Calu3 (cell line): ENCODE measurements around the gene MATN3. TPM values are rescaled to one million over a fixed set of nuclear protein-coding genes. Genes with fewer than 3 reads are reported as not detected.

ENCODE experiments used
- BruUV-seq: library from RNA; stranded (reverse); fragments of 400-500 nt; replicated peaks from 2 replicates; lab custom pipeline; 2021; lab: Mats Ljungman, UMichigan
- CTCF ChIA-PET: fragments of 300-600 bp; sonication (Branson Sonifier 250); formaldehyde crosslinking; loops from one replicate; lab custom pipeline; 2022; ENCODE audit warnings: antibody characterized with exemption; lab: Charles Lee
- DNase-seq: peaks from one replicate; pipeline ENCODE4 v3.0.0; 2022
- H3K27ac Mint-ChIP-seq: one replicate; pipeline ENCODE4 v1.8.0; 2022; ENCODE audit warnings: mixed read lengths; ENCODE audit not compliant: unreplicated experiment
- H3K27me3 Mint-ChIP-seq: one replicate; pipeline ENCODE4 v1.8.0; 2022; ENCODE audit warnings: mixed read lengths; ENCODE audit not compliant: unreplicated experiment
- H3K36me3 Mint-ChIP-seq: one replicate; pipeline ENCODE4 v1.8.0; 2022; ENCODE audit warnings: mild to moderate bottlenecking, moderate library complexity, mixed read lengths; ENCODE audit not compliant: insufficient read depth, unreplicated experiment
- H3K4me1 Mint-ChIP-seq: one replicate; pipeline ENCODE4 v1.8.0; 2022; ENCODE audit warnings: mild to moderate bottlenecking, low read depth, mixed read lengths; ENCODE audit not compliant: unreplicated experiment
- H3K4me3 Mint-ChIP-seq: one replicate; pipeline ENCODE4 v1.8.0; 2022; ENCODE audit warnings: mild to moderate bottlenecking, low read depth, moderate library complexity, mixed read lengths; ENCODE audit not compliant: unreplicated experiment
- H3K9me3 Mint-ChIP-seq: one replicate; pipeline ENCODE4 v1.8.0; 2022; ENCODE audit warnings: low read depth, mixed read lengths; ENCODE audit not compliant: unreplicated experiment
- intact Hi-C: fragments of 100-400 bp; cut with micrococcal nuclease; formaldehyde crosslinking; loops from one replicate; pipeline ENCODE4 v1.10.0; 2022; ENCODE audit not compliant: unreplicated experiment
- total RNA-seq: library from RNA; stranded (reverse); gene quantifications from 2 replicates; pipeline ENCODE4 v1.2.3, GENCODE V29; 2022
- TF ChIP-seq, protein P1 (sequence below): fragments of 200-600 bp; IDR thresholded peaks from one replicate; pipeline ENCODE4 v1.8.0; 2022; ENCODE audit warnings: antibody characterized with exemption; ENCODE audit not compliant: unreplicated experiment

The MATN3 gene
- total RNA-seq, 1 experiment from 2014 or later, result 3.4 TPM

DNA sequence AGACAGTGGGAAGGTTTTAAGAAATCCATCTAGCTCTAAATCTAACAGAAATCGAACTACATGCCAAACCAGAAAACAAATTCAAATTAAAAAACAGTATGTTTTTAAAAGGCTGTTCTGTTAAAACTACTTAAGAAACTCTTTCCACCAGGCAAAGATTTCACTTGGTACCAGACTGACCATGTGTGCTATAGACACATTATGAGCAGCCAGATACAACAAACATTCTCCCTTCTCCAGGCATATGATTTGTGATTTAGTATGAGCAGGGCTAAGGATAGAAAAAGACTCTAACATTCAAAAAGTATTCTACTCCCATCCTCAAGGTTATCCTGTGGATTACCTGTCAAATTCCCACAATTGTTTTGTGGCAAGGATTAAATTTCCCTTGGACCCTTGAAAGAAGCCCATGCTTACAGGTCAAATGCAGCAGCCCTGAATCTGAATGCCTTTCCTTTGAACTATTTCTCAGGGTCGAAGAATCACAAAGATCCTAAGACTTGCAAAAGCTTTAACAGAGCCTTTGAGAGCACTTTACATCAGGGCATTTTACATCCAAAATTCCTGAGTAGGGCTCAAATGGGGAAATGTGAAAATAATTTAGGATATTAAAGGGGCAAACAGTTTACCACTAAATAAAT lies 68.1 kb downstream of the MATN3 start:
- CTCF ChIA-PET, result no interaction called here

DNA sequence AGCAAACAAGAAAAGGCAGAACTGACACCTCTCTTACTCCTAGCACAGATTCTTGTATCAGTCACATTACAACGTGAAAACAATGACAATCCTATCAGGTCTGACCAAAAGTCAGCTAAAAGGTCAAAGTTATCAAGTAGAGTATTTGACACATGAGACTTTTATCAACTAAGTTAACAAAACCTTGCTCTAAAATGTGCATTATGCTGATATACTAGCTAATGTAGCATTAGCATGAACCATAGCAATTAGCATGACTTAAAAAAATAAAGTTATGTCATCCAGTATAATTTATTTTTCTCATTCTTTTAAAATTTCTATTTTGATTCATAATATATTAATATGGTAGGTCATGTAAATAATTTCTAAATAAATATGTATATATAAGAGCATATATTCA lies 69.3 kb downstream of the MATN3 start:
- intact Hi-C loops, result no loop called here
- CTCF ChIA-PET, result no interaction called here
- no peaks in the 10 kb centered on the region for H3K27me3 Mint-ChIP-seq
- no peak overlapping the region for H3K27ac Mint-ChIP-seq
- no peaks in the 10 kb centered on the region for H3K9me3 Mint-ChIP-seq
- TF ChIP-seq, protein P1, sequence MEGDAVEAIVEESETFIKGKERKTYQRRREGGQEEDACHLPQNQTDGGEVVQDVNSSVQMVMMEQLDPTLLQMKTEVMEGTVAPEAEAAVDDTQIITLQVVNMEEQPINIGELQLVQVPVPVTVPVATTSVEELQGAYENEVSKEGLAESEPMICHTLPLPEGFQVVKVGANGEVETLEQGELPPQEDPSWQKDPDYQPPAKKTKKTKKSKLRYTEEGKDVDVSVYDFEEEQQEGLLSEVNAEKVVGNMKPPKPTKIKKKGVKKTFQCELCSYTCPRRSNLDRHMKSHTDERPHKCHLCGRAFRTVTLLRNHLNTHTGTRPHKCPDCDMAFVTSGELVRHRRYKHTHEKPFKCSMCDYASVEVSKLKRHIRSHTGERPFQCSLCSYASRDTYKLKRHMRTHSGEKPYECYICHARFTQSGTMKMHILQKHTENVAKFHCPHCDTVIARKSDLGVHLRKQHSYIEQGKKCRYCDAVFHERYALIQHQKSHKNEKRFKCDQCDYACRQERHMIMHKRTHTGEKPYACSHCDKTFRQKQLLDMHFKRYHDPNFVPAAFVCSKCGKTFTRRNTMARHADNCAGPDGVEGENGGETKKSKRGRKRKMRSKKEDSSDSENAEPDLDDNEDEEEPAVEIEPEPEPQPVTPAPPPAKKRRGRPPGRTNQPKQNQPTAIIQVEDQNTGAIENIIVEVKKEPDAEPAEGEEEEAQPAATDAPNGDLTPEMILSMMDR, result no peak
- H3K4me1 Mint-ChIP-seq, result no peaks in the 10 kb centered on the region
- DNase-seq, result no peak
- no peak overlapping the region for H3K4me3 Mint-ChIP-seq
- BruUV-seq, result no TSS peak
- H3K36me3 Mint-ChIP-seq, result no peaks in the 10 kb centered on the region

More for the DNA sequence above, 68.1 kb downstream of the MATN3 start:
- BruUV-seq, result no TSS peak
- Mint-ChIP-seq H3K9me3 (no peaks in the 10 kb centered on the region), H3K27me3 (no peaks in the 10 kb centered on the region), H3K27ac (no peak overlapping the region), H3K4me1 (no peaks in the 10 kb centered on the region), H3K36me3 (no peaks in the 10 kb centered on the region), H3K4me3 (no peak overlapping the region)
- intact Hi-C loops, result no loop called here
- TF ChIP-seq, protein P1, result no peak
- DNase-seq, result no peak

DNA sequence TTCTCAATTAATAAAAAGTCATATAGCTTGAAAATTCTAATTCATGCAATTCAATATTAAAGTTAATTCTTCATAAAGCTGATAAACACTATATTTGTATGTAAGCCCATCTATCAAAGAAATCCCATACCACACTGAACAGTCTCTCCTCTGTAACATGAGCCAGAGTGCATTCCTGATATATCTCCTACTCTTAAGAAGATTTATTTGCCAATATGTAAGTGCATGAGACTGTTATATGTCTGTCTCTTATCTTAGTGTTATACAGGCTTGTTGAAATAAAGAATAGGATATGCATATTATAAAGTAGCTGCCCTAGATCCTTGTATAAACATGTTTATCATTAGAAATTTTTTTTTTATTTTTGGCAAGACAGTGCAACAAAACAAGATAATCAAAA lies 70.3 kb downstream of the MATN3 start:
- BruUV-seq, result no TSS peak
- Mint-ChIP-seq H3K27me3 (no peaks in the 10 kb centered on the region), H3K4me1 (no peaks in the 10 kb centered on the region), H3K4me3 (no peak overlapping the region), H3K9me3 (no peaks in the 10 kb centered on the region), H3K27ac (no peak overlapping the region), H3K36me3 (no peaks in the 10 kb centered on the region)
- CTCF ChIA-PET, result no interaction called here
- no peak for DNase-seq
- TF ChIP-seq, protein P1, result no peak
- intact Hi-C loops, result no loop called here

Other genes with a start within 250 kb of the MATN3 start
- gene TTC32, start 110.7 kb downstream of the MATN3 start, total RNA-seq, result 13.6 and 14.4 TPM in 2 replicates
- gene WDR35, start 22.6 kb downstream of the MATN3 start, total RNA-seq, result 8.8 and 9.8 TPM in 2 replicates
- gene LAPTM4A, start 39.0 kb upstream of the MATN3 start, total RNA-seq, result 129 and 131 TPM in 2 replicates
- gene SDC1, start 212.5 kb upstream of the MATN3 start, total RNA-seq, result 118 and 136 TPM in 2 replicates